ENCODE data around the gene IMP4. TPM values are rescaled to one million over a fixed set of nuclear protein-coding genes. Genes with fewer than 3 reads are reported as not detected.

The IMP4 gene
- polyA plus RNA-seq, 1 donor, result 33.0 TPM

DNA sequence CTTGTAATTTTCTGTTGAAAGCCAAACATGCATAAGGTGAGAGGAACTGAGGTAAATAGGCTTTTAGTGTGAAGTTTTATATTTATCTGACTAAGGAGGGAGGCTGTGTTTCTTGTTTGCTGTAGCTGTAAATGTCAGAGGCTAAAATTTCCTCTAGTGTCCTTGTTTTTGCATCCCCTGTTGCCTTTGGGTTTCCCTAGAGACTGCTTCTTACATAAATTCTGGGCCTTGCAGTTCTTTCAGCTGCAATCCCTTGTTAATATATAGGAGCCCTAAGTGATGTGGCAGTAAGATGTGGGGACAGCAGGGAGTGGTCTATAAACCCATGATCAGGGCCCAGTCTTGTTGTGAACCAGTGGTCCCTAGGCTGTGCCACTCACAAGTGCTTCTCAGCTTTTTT is 7.5 kb upstream of the IMP4 start:
- DNase-seq, result no peak

DNA sequence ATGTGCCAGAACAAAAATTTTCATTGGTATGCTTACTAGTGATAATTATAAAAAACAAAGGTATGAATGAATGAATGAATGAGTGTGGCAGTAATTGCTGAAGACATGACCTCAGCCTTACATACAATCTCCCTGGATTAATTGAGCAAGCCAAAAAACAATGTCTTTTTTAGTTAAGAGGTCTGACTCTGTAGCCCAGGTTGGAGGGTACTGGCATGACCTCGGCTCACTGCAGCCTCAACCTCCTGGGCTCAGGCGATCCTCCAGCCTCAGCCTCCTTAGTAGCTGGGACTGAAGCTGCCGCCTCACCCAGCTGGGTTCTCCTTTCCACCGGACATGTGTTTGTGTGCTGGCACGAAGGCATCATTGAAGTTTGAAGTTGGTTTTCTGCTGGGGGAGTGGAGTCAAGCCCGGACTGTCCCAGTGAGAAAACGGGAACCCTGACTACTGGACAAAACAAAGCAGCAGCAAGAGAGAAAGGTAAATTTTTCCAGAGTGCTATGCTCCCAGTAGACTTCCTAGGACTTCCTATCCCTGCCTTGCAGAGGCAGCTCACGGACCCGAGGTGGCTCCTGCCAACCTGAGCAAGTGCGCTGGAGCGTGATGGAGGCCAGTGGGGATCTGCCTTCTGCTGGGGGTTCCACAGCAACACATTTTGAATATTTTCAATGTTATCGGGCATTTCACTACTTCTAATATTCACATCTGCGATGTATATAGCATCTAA is 6.4 kb upstream of the IMP4 start:
- no peak for DNase-seq

DNA sequence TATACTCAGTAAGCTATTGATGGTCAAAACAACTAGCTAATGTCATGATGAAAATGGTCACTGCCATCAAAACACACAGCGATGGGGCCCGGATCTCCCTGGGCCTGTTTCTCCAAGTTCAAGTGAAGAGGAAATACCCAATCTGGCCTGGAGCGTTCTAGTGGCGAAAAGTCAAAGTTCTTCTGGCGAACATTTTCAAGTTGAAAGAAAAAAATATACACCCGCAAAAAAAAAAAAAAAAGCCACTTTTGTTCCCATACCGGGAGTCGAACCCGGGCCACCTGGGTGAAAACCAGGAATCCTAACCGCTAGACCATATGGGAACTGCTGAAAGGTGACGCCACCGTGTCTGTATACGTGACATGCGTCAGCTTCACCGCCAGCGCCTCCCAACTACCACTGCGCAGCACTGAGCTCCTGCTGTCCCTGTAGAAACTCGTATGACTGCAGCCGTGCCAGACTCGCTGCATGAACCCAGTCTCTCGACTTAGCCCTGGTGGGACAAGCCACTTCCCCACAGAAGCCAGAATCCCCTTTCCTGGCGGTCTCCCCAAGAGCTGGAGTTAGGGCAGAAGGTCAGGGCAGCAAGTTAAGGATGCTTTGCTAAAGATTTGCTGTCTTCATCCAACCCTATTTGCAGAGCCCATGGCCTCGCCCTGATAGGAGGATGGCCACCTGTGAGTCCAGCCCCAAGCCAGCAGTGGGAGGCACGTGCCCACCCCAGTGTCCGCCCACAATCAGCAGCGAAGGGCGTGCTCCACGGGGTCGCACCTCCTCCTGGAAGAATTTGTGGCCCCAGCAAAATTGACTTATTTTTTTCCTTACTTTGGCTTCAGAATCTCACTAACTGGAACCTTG is 5.6 kb upstream of the IMP4 start:
- DNase-seq, result peak; percentile 89

DNA sequence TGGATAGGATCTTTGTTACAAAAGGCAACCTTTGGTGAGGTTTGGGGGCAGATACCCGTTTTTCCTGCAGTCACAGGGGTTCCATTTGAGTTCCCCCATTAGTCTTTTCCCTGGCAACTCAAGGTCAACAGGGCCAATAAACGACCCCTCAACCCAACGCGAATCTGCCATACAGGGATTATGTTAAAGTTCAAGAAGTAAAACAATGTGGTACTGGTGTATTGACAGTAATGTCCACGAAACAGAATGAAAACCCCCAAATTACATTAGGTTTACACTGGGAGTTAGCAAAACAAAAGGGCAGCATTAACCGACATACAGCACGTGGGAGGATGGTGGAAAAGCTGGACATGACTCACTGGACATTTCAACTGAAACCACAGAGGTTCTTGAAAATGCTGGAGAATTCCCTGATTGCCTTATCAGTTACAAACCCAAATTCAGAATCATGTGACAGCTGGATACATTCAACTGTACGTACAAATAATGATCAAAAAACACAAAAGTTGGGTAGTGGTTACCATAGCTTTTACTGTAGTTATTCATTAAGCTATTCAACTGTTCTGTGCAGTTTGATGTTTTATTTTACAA is 4.9 kb upstream of the IMP4 start:
- no peak for DNase-seq

DNA sequence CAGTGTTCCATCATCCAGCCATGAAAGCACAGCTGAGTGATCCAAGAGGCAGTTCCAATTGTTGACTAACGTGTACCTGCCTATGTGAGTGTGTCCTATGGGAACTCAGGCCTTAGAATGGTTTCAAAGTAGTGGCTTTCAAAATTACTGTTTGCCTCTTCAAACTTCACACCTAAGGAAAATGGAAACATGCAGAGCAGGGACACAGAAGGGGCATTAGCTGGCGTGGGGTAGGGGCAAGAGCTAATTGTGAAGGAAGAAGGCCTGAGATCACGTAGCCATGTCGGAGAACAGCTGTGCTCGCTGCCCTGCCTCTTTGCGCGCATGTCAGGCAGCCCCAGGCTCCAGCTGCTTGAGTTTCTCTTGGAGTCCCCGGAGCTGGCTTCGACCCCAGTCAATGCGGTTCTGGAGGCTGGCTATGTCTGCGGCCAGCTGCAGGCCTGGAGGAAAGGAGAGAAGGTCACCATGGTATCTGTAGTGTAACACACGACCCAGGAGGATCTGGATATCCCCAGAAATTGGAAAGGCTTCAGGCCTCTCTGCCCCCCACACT is 3.8 kb upstream of the IMP4 start:
- DNase-seq, result no peak

DNA sequence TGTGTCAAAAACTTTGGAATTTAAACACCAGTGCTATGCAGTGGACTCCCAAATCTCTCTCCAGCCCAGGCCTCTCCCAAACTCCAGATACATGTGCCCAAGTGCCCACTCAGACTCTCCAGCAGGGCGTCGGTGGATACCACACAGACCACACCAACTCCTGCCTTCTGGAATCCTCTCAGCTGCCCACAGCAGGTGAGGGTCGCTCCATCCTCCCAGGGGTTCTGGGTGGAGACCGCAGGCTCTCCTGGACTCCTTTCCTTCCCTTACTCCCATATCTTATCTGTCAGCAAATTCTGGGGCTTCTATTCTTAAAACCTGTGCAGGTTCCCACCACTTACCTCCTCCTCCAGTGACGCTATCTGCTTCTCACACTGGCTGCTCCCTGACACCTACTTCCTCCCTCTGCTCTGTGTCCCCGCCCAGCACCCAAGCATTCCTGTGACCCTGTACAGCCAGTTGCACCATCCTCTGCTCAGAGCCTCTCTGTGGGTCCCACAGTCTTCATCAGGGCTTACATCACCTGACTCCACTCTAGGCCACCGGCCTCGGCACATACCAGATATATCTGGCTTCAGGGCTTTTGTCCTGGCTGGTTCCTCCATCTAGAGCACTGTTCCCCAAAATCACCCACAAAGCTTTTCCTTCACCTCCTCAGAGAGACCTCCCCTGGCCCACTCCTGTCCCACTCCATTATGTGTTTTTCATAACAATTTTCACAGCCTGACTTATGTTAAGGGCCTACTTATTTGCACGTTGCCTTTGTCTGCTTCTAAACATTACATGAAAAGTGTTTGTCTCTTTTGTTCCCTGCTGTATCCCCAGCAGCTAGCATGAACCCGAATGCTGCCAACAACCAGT is 2.6 kb upstream of the IMP4 start:
- DNase-seq, result no peak

DNA sequence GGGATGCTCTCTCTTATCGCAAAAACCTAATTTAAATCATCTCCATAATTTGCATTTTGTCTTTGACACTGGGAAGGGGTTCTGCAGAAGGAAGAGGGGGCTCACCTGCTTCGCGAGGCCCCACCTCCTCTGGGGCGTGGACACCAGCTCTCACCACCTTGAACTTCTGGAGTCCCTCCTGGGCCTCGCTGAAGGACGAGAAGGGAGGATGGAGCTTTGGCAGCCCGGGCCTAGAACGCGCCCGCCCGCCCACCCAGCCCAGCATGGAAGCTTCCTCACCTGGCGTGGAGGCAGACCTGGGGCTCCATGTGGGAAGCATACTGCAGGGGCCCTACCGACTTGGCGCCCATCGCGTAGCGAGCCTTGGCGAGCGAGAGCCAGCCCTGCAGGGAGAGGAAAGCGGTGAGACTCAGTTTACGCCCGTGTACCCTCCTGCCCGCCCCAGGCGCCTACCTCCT is 1.1 kb upstream of the IMP4 start:
- DNase-seq, result no peak

DNA sequence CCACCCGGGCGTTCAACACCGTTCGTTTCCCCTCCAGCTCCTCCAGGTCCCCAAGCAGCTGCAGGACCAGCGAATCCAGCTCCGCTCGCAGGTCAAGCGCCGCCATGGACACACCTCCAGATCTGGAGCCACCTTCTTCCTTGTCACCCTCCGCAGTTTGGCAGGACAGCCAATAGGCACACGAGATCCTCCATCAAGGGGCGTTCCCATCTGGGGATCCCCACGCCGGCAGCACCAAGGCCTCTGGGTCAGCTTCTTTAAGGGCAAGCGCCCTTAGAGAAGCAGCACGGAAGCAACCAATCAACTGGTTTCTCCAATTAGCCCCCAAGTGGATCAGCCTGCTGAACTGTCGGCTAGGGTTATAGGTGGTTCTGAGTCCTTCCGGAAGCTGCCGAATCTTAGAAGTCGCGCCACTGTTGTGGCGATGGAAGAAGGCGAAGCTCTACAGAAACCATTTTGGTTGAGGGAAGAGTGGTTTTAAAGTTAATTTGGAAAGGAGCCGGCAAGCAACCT is 621 bp upstream of the IMP4 start:
- DNase-seq, result peak; percentile 92

DNA sequence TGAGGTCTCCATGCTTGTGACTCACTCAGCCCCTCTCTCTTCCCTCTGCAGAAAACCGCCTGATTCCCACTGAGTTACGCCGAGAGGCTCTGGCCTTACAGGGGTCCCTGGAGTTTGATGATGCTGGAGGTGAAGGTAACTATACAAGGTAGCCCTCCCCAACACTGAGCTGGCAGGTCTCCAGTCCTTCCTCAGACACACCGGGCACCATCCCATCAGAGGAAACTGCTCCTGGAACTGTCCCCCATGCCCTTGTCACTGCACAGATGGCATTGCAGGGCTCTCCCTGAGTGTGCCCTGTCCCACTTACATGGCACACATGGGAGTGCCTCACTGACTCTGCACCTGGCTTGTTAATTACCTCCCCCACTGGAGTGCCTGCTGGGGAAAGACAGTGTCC is 1.9 kb downstream of the IMP4 start:
- no peak for DNase-seq

DNA sequence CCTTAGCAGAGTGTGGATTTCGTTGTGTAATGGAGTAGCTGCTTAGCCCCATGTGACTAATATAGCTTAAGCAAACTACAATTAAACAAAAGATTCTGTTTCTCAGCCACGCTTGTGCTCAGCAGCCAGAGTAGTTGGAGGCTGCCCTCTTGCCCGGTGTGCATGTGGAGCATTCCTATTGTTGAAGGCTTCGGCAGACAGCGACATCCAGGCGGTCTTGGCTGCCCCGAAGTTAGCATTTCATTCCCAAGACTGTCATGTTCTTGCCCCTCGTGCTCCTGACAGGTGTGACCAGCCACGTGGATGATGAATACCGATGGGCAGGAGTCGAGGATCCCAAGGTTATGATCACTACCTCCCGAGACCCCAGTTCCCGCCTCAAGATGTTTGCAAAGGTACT is 2.4 kb downstream of the IMP4 start:
- no peak for DNase-seq

DNA sequence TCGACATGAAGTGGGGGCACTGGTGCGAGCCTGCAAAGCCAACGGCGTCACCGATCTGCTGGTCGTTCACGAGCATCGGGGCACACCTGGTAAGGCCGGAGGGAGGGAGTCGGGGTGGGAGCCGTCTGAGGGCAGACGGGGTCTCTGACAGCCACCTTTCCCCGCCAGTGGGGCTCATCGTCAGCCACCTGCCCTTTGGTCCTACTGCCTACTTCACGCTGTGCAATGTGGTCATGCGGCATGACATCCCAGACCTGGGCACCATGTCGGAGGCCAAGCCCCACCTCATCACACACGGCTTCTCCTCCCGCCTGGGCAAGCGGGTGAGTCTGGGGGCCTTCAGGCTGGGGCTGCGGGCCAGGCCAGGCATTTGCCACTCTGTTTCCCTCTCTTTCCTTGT is 2.9 kb downstream of the IMP4 start:
- DNase-seq, result no peak

DNA sequence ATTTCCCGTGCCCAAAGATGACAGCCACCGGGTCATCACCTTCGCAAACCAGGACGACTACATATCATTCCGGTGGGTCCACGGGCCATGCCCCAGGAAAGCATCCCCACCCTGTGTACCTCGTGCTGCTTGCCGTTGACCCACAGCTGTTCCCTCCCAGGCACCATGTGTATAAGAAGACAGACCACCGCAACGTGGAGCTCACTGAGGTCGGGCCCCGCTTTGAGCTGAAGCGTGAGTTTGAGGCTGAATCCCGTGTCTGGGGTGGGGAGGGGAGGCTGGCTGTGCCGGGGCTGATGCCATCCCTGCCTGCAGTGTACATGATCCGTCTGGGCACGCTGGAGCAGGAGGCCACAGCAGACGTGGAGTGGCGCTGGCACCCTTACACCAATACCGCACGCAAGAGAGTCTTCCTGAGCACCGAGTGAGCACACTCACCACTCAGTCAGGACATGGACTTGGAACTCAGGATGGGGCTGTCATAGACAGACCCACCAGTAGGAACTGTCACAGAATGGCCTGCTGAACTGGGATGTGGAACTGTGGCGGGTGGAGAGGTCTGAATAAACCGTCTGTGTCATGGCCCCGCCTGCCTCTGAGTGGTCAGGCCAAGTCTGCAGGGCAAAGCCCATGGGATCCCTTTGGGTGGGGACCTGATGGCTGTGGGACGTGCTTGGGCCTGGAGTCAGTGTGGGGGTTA is 3.5 kb downstream of the IMP4 start:
- no peak for DNase-seq

DNA sequence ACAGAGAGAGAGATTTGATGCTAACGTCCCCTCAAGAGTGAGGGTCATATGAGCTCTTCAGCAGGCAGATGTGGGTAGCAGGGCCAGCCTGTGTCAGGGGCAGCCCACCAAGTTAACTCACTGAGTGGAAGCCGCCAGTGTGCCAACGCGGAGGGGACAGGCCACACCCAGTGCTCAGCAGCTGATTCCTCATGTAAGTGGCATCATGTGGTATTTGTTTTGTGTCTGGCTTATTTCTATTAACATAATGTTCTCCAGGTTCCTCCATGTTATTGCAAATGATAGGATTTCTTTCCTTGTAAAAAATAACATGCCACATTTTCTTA is 4.0 kb downstream of the IMP4 start:
- no peak for DNase-seq

DNA sequence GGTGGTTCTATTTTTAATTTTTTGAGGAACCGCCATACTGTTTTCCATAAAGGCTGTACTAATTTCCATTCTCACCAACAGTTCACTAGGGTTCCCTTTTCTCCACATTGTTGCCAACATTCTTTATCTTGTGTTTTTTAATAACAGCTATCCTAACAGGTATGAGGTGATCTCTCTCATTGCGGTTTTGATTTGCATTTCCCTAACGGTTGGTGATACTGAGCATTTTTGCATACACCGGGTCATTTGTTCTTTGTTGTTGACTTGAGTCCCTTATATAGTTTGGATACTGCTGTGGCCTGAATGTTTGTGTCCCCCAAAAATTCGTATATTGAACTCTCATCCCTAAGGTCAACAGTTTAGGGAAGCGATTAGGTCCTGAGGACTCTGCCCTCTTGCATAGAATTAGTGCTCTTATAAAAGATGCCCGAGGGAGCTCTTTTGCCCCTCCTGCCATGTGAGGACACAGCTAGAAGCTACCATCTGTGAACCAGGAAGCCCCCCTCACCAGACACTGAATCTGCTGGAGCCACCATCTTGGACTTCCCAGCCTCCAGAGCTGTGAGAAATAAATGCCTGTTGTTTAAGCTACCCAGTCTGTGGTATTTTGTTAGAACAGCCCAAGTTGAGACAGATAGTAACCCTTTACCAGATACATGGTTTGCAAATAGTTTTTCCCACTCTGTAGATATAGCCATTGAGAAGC is 4.7 kb downstream of the IMP4 start:
- no peak for DNase-seq

DNA sequence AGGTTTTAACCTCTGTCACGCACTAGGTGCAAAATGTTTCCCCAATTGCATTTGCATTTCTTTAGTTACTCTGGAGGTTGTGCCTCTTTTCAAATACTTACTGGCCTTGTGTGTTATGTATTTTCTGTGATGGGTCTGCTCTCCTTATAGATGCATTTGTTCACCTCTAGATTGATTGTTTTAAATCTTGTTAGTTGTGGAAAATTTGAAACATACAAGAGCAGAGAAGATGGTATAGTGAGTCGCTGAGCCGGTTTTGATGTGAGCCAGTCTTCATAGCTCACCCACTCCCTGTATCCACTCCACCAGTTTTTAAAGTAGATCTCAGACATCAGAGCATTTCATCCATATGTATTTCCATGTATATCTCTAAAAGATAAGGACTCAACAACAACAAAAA is 6.5 kb downstream of the IMP4 start:
- DNase-seq, result no peak

DNA sequence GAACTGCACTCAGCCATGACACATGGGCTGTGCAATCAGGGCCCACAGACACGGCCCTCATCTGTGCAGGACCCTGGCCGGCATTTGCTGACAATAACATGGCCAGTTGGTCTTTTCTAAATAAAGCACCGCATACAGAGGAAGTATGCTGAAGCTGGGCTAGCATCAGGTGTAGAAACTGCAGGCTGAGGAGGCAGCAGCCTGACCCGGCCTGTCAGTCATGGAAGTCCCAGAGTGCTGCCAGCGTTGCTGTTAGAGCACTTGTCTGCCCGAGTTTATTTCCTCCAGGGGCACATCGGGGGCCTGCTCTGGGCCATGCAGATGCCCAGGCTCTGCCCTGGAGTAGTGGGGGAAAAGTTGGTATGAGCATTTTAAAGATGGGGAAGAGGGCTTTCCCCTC is 9.0 kb downstream of the IMP4 start:
- DNase-seq, result no peak

DNA sequence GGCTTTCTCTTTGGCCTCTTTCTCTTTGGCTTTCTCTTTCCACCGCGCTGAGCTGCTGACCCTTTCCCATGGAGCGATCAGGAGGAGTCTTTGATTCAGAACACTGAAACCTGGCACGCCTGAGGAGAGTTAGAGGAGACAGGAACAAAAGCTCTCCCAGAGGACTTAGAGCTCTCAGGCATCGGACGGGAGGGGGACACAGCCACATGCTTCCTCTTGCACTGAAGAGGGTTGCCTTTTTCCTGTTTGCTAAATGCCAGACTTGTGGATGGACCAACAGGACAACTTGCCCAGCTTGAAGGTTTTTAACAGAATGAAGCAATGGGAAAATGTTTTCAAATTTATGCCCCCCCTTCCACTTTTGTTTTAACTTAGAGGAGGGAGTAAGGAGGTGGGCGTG is 9.5 kb downstream of the IMP4 start:
- no peak for DNase-seq

DNA sequence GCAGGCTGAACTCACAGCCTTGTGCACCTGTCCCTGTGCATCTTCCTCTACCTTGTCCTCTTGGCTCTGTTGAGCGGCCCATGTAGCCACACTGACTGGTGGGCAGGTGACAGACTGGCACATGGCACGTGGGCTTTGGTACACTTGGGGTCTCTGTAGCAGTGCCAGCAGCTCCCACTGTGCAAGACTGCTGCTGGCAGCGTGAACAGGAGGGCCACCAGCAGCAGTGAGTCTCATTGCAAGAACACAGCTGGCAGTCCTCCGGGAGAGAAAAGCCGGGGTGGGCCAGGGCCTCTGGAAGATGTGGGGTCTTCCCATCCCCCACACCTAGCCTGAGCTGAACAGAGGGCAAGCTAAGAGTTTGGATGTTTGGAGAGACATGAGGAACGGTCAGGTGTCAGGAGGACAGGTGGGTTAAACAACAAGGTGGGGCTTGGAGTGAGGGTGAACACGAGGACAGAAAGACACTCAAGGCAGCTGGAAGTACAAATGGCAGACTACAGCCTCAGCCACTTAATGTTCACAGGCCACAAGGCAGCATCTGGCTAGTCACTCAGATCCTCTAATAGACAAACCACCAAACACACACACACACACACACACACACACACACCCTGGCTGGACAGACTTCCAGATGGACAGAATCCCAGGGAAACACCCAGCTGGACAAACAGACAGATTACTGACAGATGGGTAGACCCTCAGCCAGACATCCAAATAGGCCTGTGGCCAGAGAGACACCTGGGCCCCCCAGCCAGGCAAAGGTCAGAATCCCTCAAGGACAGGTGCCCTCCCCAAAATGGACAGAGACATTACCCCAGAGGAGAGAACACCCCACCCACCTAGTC is 10.8 kb downstream of the IMP4 start:
- DNase-seq, result no peak

DNA sequence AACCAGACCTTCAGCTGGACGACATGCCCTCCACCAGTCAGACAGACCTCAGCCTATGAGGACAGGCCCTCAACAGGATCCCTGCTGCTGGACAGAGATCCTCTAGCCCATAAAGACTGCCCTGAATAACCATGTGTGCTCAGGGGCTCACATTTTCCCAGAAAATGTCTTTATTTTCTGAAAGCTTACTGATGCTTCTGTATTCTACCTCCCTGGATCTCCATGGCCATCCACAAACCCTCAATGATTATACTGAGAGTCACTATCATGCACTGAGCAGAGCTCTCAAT is 11.4 kb downstream of the IMP4 start:
- DNase-seq, result no peak

DNA sequence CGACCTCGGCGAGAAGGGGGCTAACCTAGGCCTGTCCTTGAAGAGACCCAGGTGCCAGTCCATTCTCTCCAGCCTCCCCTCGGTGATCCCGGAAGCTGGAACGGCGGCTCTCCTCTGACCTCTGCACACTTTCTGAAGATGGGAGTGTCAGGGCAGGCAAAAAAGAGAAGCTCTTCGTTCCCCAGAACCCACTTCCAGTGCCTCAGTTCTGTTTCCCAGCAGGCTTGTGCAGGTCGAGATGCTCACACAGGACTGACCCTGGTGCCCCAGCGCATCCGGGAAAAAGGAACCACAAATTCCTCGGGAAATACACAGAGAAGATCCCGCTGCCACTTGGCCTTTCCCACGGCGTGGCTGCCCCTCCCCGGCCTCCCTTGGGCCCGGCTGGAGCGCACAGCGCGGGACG is 12.5 kb downstream of the IMP4 start:
- DNase-seq, result no peak
